HG03575 (cell line): Measurements from ENCODE around the gene MAST1.
"Not testable (repeated sequence)": the region's sequence is repeated elsewhere in the genome, so short reads cannot be mapped to it uniquely, and the experiment has no call there.

Experiments
- ATAC-seq: cut with Tn5 transposase; IDR thresholded peaks from one replicate; pipeline ENCODE4 v1.9.1; 2021; ENCODE audit not compliant: unreplicated experiment, insufficient number of reproducible peaks, low FRiP score; ENCODE audit errors: extremely low read depth

The MAST1 gene

DNA sequence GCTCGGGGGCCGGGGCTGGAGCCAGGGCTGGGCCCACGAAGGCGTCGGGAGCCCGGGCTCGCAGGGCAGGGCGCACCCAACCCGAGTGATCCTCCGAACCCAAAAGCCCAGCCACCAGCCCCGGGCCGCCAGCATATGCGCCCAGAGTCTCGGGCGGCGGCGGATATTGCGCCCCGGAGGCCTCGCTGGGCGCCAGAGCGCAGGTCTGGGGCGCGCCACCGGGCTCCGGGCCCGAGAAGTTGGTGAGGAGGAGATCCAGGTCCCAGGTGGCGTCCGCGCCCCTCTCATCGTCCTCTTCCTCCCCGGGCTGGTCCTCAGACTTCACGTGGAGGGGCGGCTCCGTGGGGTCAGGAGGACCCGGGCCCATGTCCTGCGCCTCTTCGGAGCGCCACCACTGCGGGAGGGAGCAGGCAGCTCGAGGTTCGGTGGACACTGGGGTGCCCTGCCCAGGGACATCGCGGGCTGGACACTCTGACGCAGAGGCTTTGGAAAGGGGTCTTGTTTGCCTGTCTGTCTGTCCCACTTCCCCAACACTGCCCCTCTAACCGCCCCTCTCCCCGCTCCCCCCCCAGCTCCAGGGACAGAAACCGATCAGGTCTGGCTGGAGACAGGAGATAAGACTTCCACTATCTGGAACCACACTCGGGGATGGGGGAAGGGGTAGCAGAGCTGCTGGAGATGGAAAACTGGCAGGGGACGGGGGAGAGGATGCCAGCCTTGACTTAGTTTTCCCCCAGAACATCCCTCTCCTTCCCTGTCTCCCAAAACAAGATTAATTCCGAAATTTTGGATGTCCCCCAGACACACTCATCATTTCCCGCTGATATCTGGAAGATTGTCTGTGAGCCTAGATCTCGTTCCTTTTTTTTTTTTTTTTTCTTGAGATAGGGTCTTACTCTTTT lies 47.7 kb downstream of the MAST1 start:
- ATAC-seq: no peak

DNA sequence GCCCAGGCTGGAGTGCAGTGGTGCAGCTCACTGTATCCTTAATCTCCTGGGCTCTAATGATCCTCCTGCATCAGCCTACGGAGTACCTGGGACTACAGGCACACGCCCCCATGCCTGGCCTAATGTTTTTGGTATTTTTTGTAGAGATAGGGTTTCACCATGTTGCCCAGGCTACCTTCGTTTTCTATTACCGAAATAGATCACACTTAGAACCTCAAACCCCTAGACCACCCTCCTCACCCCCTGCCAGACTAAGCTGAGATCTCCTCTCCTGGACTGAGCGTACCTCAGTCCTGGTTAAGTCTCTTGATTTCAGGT lies 48.3 kb downstream of the MAST1 start:
- no peak for ATAC-seq

DNA sequence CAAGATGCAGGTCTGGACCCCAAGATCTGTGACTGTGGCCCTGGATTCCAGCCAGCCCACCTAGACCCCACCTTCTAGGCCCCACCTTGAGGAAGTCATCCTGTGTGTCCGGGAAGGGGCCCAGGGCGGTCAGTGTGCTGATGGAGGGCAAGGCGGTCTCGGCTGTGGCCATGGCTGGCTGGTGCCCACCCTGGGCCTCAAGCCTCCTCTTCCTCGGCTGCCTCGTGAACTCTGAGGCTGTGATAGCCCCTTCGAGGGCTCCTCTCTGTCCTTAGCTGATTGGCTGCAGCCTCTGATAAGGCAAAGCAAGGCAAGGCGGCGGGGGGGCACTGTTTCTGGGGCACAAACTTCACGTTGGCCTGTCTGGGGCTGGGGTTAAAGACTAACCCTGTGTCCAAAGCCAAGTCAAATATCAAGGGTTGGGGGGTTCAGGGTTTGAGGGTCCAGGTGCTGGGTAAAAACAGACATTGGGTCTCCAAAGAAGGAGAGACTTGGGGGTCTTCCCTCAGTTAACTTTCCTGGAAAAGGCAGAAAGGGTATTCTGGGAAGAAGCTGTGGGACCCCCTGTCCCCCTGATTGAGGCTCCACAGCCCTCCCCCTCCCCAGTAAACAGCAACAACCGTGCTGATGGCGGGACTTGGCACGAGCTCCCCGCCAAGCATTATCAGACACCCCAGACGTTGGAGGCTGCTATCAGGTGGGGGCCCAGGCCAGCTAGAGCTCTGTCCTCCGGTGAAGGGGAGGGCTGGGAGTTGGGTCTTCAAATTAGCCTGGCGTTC lies 48.8 kb downstream of the MAST1 start, which contains the start of gene KLF1:
Gene KLF1 (minus strand): TSS at position 233 of the 779 bp plus-strand sequence. CDS start 61 bp downstream, at position 172.
- ATAC-seq: no peak

DNA sequence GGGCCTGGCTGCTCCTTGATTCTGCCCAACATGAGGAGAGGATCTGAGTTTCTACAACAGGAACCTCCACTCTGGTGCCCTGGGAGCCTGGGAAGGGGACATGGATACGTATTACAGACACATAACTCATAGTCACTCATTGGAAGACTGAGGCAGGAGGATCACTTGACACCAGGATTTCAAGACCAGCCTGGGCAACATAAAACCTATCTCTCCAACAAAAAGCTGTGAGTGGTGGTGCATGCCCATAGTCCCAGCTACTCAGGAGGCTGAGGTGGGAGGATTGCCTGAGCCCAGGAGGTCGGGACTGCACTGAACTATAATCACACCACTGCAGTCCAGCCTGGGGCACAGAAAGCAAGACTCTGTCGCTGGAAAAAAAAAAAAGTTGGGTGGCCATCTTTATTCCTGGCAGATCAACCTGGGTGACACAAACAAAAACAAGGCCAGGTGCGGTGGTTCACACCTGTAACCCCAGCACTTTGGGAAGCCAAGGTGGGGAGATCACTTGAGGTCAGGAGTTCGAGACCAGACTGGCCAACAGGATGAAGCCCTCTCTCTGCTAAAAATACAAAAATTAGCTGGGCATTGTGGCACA lies 49.8 kb downstream of the MAST1 start:
- no peak for ATAC-seq

DNA sequence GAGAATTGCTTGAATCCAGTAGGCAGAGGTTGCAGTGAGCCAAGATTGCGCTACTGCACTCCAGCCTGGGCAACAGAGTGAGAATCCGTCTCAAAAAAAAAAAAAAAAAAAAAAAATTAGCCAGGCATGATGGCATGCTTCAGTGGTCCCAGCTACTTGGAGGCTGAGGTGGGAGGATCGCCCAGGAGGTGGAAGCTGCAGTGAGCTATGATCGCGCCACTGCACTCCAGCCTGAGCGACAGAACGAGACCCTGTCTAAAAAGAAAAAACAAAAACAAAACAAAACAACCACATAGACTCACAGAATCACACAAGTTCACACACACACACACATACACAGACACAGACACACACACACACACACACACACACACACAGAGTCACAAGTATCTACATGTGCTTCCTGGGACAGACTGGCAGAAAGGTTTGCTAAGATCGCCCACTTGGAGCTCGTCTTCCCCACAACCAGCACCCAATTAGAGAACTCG lies 52.0 kb downstream of the MAST1 start:
- not testable (repeated sequence) for ATAC-seq

DNA sequence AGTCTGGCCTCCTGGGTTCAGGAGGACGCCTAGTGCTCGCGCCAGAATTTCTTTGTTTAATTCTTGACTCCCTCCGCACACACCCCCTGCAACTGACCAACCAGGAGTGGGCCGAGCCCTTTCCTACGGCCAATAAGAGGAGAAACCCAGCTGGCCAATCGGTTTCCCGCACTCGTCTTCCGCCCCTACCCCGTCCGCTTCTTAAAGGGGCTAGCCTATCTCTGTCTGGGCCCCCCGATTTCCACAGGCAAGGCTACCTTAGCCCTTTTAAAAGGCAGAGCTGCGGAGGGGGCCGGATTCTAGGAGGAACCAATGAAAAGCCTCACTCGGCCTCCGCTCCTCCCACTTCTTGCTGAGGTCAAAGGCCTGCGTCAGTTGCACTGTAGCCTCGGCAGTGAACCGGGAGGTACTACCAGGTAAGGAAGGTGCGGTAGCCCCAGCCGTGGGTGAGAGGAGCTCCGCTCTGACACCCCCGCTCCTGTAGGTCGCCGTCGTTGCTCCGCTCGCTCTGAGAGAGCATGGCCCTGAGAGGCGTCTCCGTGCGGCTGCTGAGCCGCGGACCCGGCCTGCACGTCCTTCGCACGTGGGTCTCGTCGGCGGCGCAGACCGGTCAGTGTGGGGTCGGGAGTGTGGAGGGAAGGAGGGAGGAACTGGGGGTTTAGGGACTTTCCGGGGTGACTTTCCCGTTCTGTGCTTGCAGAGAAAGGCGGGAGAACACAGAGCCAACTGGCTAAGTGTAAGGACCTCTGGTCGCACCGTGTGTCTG lies 52.7 kb downstream of the MAST1 start, which contains the start of gene GCDH:
Gene GCDH (plus strand): TSS at position 374 of the 766 bp plus-strand sequence. CDS start 145 bp downstream, at position 519.
- ATAC-seq: no peak

DNA sequence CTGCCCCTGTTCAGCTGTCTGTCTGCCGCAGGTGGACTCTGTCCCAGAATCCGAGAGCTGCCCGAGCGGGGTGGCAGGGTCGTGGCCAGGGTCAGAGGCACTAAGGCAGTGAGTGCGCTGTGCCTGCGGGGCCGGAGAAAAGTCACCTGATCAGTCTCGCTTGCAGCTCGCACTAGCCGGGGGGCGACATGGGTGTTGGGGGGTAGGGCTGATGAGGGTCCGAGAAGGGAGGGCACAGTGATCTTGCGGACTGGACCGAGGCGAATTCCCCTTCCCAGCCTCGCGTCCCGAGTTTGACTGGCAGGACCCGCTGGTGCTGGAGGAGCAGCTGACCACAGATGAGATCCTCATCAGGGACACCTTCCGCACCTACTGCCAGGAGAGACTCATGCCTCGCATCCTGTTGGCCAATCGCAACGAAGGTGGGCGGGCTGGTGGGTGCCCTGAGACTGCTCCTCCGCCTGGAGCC lies 53.3 kb downstream of the MAST1 start:
- no peak for ATAC-seq

DNA sequence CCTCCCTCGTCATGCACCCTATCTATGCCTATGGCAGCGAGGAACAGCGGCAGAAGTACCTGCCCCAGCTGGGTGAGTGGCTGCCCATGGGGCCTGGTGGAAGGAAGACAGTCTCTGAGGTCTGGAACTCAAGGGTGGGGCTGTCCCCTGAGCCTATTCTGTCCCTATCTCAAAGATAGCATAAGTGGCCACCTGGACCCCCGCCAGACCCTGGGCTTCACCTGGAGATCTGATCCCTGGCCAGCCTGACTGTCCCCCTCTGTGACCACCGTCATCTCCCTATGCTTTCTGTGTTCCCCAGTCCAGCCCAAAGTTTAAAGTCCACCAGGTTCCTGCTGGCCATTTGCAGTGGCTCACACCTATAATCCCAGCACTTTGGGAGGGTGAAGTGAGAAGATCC lies 55.3 kb downstream of the MAST1 start:
- ATAC-seq: no peak

DNA sequence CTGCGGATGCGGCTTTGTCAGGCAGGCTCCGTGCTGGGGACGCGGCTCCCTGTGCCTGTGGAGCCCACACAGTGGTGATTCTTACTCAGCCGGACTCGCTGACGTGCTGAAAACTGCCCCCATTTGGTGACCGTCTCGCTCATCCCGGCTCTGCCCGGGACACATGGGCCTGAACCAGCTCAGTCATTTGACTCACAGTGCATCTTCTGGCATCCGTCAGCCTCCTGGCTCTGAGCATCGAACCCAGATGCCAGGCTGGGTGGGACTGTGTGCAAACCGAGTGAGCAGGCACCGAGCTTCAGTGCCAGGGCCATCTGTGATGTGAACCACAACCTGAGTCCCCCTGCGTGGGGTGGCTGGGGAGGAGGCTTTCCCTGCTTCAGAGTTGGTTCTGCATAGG lies 58.1 kb downstream of the MAST1 start:
- ATAC-seq: no peak

DNA sequence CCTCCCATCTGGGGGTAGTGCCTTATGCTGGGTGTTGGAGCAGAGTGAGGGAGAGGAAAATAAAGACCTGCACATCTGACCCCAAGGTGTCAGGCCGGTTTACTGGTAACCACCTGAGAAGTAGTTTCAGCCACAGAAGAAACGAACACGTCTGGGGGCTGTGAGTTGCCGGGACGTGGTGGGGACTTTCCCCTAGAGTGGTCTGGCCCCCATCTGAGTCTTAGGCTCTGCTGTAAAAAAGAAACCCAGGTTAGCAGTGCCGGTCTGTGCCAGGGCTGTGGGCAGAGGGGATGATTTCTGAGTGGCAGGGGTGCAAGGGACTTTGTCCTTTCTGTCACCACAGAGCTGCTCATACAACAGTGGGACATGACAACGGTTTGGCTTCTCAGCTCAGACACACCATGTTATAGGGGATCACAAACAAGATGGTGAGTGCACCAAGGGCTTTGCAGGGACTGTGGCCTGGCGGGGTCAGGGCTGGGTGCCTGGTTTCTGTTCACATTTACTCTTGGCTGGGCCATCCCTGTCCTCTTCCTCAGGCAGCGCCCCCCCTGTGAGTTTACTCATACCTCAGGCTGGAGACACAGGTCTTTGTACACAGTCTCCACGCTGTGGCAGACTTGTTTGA lies 61.7 kb downstream of the MAST1 start:
- no peak for ATAC-seq

DNA sequence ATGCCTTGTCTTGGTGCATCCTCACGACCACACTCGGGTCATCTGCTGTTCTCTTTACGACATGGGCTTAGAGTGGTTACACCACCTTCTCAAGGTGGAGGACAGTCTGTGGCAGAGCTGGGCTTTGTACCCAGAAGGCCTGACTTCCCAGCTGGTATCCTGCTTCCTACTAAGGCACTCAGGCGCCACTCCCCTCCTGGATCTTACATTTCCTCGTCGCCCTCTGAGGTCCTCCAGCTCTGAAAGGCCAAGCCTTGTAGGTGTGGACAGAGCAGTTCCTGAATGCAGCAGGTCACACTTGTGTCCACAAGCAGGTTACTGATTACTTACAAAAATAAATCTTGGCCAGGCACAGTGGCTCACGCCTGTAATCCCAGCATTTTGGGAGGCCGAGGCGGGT lies 68.9 kb downstream of the MAST1 start:
- no peak for ATAC-seq

DNA sequence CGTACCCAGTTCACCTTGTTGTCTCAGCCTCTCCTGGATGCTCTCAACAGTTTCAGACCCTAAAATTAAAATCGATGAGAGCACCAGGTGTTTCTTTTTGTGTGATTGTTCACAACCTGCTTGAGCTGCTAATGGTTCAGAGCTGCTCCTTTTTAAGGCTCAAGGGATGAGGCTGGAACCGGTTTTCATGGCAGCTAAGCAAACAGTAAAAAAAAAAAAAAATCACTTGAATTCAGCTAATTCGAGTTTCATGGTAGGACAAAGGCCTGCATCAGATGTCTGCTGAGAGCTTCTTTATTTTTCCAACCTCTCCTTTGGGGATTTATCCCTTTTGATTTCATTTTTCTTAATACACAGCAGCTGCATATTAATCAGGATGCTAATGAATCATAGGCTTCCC lies 74.3 kb downstream of the MAST1 start:
- no peak for ATAC-seq

DNA sequence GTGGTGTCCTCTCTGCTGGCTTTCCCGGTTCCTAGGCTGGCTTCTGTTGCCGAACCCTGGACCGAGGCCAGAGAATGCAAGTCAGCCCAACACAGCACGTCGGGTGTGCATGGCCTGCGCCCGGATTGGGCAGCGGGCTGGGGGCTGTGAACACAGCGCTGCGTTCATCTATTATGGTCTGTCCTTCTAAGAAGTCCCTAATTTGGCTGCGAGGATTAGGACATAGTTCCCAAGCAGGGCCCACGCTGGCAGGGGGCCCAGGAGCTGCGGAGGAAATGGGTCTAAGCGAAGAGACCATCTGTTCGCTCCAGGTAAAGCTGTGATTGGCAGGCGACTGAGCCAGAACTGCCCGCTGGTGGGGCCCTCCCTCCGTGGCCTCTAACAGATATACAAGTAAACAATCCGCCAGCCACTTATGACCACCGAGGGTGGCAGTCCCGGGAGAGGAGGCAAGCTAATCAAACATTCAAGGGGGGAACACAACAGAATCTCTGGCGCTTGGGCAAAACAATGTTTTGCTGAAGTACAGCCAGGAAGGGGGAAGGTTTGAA lies 74.8 kb downstream of the MAST1 start:
- no peak for ATAC-seq

DNA sequence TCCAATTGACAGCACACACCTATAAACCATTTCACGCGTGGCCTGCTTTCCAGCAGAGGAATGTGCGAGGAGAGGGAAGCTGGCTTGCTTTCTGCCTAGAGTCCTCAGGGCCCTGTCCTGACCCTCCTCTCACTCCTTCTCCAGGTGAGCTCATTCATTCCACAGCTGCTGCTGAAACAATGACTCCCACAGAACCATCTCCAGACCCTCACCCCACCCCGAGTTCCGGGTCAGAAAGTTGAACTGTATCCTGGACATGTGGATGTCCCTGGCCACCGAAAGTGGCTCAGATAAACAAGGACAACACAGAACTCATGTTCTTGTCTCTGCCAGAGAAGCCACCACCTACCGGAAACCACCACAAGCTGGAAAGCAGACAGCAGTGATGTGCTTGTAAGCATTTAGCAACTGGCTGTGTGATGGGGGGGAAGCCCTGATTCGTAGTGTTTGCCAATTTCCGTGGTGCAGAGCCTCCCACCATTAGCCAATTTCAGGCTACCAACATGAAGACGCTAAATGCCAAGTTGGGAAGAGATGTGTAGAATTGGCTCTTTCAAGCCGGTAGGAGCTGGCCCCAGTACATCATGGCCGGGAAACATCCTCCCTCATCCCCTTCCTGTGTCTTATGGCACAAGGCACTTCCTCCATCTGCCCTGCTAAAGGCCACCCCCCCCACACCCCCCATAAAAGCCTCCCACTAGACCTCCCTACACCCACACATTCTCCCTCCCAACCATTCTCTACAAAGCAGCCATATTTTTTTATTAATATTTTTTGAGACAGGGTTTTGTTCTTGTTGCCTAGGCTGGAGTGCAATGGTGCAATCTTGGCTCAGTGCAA lies 75.8 kb downstream of the MAST1 start:
- no peak for ATAC-seq

DNA sequence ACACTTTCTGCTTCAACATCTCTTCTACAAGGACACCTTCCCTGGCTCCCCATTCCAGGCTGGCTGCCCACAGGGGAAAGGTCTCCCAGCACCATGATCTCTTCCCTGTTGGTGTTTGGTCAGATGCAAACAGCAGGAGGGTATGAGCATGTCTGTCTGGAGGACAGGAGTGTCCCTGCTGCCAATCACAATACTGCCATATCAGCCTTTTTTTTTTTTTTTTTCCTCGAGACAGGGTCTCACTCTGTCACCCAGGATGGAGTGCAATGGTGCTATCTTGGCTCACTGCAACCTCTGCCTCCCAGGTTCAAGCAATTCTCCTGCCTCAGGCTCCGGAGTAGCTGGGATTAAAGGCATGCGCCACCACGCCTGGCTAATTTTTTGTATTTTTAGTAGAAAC lies 77.5 kb downstream of the MAST1 start:
- ATAC-seq: not testable (repeated sequence)

DNA sequence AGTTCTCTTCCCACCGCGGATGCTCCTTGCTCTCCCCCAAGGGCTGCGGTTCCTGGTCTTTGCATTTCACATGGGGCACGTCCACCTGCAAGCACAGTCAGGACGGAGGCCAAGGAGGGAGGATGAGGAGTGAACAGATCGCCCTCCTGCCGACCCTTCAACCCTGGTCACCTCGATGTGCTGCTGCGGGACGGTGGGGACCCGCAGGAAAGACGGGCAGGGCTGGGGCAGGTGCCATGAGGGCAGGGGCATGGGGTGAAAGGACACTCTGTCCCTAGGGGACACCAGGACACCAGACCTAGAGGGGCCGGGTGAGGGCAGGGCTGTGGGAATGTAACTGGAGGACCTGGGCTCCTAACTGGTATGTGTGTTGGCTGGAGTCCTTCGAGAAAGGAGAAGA lies 79.9 kb downstream of the MAST1 start:
- no peak for ATAC-seq

DNA sequence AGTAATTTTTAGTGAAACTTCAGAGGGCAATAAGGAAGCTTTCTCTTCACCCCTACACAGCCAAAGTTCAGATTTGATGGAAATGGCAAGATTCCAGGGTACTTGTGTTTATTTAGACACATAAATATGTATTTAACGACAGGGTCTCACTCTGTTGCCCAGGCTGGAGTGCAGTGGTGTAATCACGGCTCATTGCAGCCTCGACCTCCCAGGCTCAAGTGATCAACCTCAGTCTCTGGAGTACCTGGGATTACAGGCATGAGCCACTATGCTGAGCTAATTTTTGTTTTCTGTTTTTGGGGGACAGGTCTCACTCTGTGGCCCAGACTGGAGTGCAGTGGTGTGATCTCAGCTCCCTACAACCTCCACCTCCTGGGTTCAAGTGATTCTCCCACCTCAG lies 82.7 kb downstream of the MAST1 start:
- no peak for ATAC-seq
